Gastroesophageal sphincter (tissue), 4 donors: ENCODE measurements around the gene PPP1R26. TPM values are rescaled to one million over a fixed set of nuclear protein-coding genes. Genes with fewer than 3 reads are reported as not detected.
A peak's percentile ranks its signal among the peaks of the same experiment; 100 is the strongest.

Source experiments
- ATAC-seq: fragments of 150-250 bp; one replicate; pipeline ENCODE4 v1.9.1; 2016; ENCODE audit warnings: mild to moderate bottlenecking, moderate library complexity
- H3K27ac ChIP-seq, 4 donors: fragments of 200-600 bp; sonication (generic) in 3 of 4; 1 replicate in 3 of 4; 2 replicates in 1 of 4; pipeline ENCODE4 v1.5.1; 2016 to 2019
- H3K27me3 ChIP-seq: fragments of 200-600 bp; sonication (generic); one replicate; pipeline ENCODE4 v1.5.1; 2019
- H3K36me3 ChIP-seq, 2 donors: fragments of 200-600 bp; sonication (generic); one replicate each; pipeline ENCODE4 v1.5.1; 2019; ENCODE audit warnings: control low read depth in 1 of 2
- H3K4me1 ChIP-seq, 3 donors: fragments of 200-600 bp; sonication (generic); 1 replicate in 2 of 3; 2 replicates in 1 of 3; pipeline ENCODE4 v1.5.1; 2016 to 2019; ENCODE audit warnings: control low read depth in 2 of 3
- H3K4me3 ChIP-seq, 2 donors: fragments of 200-600 bp; sonication (generic); one replicate each; pipeline ENCODE4 v1.5.1; 2019; ENCODE audit warnings: mild to moderate bottlenecking in 1 of 2, moderate library complexity in 1 of 2
- H3K9me3 ChIP-seq, 3 donors: fragments of 200-600 bp; sonication (generic); one replicate each; pipeline ENCODE4 v1.5.1; 2017 to 2019; ENCODE audit warnings: control low read depth in 2 of 3
- EP300 ChIP-seq: sonication (generic); formaldehyde crosslinking; IDR thresholded peaks from one replicate; pipeline ENCODE4 v1.6.1; 2017; ENCODE audit warnings: antibody characterized with exemption, mild to moderate bottlenecking
- POLR2A ChIP-seq, 2 donors: fragments of 450-650 bp; IDR thresholded peaks; one replicate each; pipeline ENCODE4 v1.6.1; 2017; ENCODE audit warnings: antibody characterized with exemption in 2 of 2, mild to moderate bottlenecking in 2 of 2, moderate library complexity in 1 of 2
- POLR2AphosphoS5 ChIP-seq: sonication (generic); formaldehyde crosslinking; IDR thresholded peaks from one replicate; pipeline ENCODE4 v1.6.1; 2017; ENCODE audit warnings: antibody characterized with exemption
- WGBS, 2 donors: methylation state at CpG; one replicate each; pipeline ENCODE4 v1.1.5; 2018; ENCODE audit warnings: low coverage in 1 of 2; 5-methylcytosine and 5-hydroxymethylcytosine counted together
- total RNA-seq, 4 donors: library from RNA; depleted of rRNA; stranded (reverse); fragments of >200 nt; gene quantifications; one replicate each; pipeline ENCODE4 v1.1.0, GENCODE V29; 2016
- TF ChIP-seq, protein P1 (sequence below), 4 experiments: fragments of 200-600 bp in 2 of 4; fragments of 450-650 bp in 2 of 4; sonication (generic) in 1 of 4; IDR thresholded peaks; one replicate each; pipeline ENCODE4 v1.5.1; 2017 to 2019; ENCODE audit warnings: antibody characterized with exemption in 4 of 4, mild to moderate bottlenecking in 2 of 4, moderate library complexity in 2 of 4

Gene PPP1R26
- total RNA-seq, 4 donors from 2014 or later: 10.9 to 25.0 (median 14.4) TPM

DNA sequence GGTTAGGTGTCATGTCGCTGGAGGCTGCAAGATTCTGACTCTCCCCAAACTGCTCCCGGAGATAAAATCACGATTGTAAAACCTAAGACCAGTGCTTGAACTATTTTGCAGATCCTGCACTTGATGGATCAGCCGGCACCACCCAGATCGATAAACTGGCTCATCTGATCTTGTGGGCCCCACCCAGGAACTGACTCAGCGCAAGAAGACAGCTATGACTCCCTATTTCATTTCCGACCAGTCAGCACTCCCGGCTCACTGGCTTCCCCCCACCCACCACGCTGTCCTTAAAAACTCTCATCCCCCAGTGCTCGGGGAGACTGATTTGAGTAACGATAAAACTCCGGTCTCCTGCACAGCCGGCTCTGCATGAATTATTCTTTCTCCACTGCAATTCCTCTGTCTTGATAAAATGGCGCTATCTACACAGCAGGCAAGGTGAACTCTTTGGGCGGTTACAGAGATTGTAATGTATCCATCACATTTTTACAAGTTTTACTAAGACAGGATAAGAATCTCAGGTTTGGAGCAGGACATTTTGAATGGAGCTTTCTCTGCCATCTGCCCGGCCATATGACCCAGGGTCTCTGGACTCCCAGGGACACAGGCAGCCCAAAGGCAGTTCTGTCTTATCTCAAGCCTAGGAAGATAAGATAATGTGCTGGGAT, 10.6 kb upstream of the PPP1R26 start:
- Histone ChIP-seq H3K9me3 (no peaks in the 10 kb centered on the region), H3K27me3 (peaks cover 34% of the 10 kb centered on the region), H3K27ac (no peak overlapping the region), H3K4me3 (no peak overlapping the region), H3K36me3 (no peaks in the 10 kb centered on the region), H3K4me1 (no peaks in the 10 kb centered on the region)
- no peak for ATAC-seq
- TF ChIP-seq EP300 (no peak), POLR2AphosphoS5 (no peak), POLR2A (IDR thresholded peaks at IDR 0.05) (no peak)
- TF ChIP-seq, protein P1, sequence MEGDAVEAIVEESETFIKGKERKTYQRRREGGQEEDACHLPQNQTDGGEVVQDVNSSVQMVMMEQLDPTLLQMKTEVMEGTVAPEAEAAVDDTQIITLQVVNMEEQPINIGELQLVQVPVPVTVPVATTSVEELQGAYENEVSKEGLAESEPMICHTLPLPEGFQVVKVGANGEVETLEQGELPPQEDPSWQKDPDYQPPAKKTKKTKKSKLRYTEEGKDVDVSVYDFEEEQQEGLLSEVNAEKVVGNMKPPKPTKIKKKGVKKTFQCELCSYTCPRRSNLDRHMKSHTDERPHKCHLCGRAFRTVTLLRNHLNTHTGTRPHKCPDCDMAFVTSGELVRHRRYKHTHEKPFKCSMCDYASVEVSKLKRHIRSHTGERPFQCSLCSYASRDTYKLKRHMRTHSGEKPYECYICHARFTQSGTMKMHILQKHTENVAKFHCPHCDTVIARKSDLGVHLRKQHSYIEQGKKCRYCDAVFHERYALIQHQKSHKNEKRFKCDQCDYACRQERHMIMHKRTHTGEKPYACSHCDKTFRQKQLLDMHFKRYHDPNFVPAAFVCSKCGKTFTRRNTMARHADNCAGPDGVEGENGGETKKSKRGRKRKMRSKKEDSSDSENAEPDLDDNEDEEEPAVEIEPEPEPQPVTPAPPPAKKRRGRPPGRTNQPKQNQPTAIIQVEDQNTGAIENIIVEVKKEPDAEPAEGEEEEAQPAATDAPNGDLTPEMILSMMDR (IDR thresholded peaks at IDR 0.05): no peak
- 26 to 70% methylated on average over 2 to 16 of the region's 16 CpGs for WGBS, 2 donors

DNA sequence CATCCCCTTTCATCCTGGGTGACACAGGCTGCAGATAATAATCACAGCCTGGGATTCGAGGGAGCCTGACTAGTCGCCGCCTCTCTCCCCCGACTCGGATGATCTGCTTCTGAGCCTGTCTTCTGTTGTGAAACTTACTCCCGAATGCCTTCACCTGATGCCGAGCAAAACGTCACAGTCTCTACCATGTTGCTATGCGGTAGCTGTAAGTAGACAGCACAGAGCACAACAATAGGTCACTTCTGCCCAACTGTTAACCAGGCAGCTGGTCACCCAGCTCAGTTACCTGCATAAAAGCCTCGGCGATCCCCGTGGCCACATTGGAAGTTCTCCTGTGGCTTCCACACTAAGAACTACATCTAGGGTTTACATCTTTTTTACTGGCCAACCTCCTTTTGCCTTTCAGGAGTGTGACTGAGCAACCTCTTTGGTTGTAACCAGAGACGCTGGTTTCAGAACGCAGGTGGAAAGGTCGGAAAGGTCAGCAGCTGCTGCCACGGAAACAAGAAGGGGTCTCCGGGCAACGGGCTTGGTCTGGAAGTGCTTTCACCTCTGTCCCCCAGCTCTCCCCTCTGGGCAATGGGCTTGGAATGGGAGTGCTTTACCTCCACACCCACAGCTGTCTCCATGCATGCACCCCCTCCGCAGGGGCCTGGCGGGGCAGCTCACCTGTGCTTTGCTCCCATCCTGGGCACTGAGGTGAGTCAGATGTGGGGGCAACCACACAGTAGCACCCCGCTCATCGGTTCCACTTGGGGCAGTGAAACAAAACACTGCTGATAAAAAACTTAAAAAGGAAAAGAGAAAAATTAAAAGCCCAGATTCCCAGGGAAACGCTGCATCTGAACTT, 7.6 kb upstream of the PPP1R26 start:
- Histone ChIP-seq H3K27ac (no peak overlapping the region), H3K36me3 (no peaks in the 10 kb centered on the region), H3K27me3 (peaks cover 43% of the 10 kb centered on the region), H3K4me1 (no peaks in the 10 kb centered on the region), H3K9me3 (no peaks in the 10 kb centered on the region), H3K4me3 (no peak overlapping the region)
- ATAC-seq: no peak
- TF ChIP-seq POLR2AphosphoS5 (no peak), EP300 (no peak), POLR2A (IDR thresholded peaks at IDR 0.05) (no peak)
- TF ChIP-seq, protein P1 (IDR thresholded peaks at IDR 0.05): no peak
- WGBS, 2 donors: 55% methylated on average over 7 of the region's 23 CpGs; no CpG with 5 or more reads in 1 of the 2 donors

DNA sequence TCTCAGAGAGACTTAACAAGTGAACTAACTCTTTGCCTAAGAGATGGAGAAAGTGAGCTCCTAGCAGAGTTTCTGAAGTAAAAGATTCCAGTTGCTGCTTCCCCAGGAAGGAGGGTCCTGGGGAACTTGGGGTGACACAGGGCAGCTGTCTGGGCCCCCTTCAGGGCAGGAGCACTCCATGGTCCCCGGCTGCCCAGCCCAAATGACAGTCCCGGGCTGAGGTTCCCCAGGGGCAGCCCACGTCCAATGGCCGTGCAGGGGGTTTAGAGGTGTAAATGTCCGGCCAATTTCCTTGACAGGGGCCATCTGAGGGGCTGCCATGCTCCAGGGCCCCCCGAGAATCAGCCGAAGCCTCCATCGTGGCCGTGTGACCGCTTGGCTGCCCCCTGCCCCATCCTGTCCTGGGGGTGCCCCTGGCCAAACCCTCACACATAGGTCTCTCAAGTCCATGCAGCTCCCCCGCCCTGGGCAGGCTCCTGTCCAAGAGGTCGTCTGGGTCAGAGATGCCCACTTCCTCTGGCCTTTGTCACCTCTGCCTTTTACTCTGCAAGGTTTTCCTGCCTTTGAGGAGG, 5.5 kb upstream of the PPP1R26 start:
- WGBS, 2 donors: 52% methylated on average over 3 of the region's 12 CpGs; no CpG with 5 or more reads in 1 of the 2 donors
- H3K27me3 ChIP-seq: peaks cover 33% of the 10 kb centered on the region
- TF ChIP-seq POLR2A (IDR thresholded peaks at IDR 0.05): no peak
- no peak for TF ChIP-seq POLR2AphosphoS5
- TF ChIP-seq, protein P1 (IDR thresholded peaks at IDR 0.05): no peak
- no peaks in the 10 kb centered on the region for H3K36me3 ChIP-seq
- H3K4me3 ChIP-seq: no peak overlapping the region
- H3K9me3 ChIP-seq: no peaks in the 10 kb centered on the region
- ATAC-seq: no peak
- H3K4me1 ChIP-seq: peaks cover 0 to 12% (median 0%) of the 10 kb centered on the region in 3 donors
- no peak overlapping the region for H3K27ac ChIP-seq

DNA sequence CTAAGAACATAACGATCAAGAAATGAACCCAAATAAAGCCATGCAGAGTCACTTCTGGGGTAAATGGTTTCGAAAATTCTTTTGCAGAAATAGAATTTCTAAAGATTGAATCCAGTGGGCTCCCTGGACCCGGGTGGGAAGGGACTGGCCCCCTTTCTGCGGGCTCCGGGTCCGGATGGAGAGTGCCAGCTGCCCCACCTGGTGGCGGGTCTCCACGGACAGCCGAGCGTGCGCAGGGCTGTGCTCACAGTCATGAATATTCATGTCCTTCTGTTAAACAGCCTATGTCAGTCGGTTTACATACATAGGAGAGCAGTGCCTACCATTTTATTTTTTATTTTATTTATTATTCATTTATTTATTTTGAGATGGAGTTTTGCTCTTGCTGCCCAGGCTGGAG, 4.7 kb upstream of the PPP1R26 start:
- Histone ChIP-seq H3K36me3 (no peaks in the 10 kb centered on the region), H3K9me3 (no peaks in the 10 kb centered on the region), H3K4me1 (peaks cover 0 to 13% (median 0%) of the 10 kb centered on the region in 3 donors), H3K27ac (no peak overlapping the region), H3K27me3 (peaks cover 24% of the 10 kb centered on the region), H3K4me3 (no peak overlapping the region)
- TF ChIP-seq POLR2AphosphoS5: no peak
- no peak for TF ChIP-seq EP300
- no peak for TF ChIP-seq POLR2A (IDR thresholded peaks at IDR 0.05)
- TF ChIP-seq, protein P1 (IDR thresholded peaks at IDR 0.05): peak in 1 of 4 experiments; percentile 18
- WGBS, 2 donors: 16 to 39% methylated on average over 7 to 12 of the region's 12 CpGs
- ATAC-seq: no peak
